Measurements from ENCODE around the gene NUDT22.

Gene NUDT22, protein sequence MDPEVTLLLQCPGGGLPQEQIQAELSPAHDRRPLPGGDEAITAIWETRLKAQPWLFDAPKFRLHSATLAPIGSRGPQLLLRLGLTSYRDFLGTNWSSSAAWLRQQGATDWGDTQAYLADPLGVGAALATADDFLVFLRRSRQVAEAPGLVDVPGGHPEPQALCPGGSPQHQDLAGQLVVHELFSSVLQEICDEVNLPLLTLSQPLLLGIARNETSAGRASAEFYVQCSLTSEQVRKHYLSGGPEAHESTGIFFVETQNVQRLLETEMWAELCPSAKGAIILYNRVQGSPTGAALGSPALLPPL

GRCh38 chr11:64225608-64226506 lies at the start of gene NUDT22, which contains the start of gene TRPT1:
TSS of gene NUDT22 (plus strand) at chr11:64226274. CDS start at chr11:64226653, 379 bp downstream.
TSS of gene TRPT1 (minus strand) at chr11:64226186. CDS start at chr11:64225860, 326 bp downstream.
- DNase-seq, result peak; percentile 83

- DNase-seq, result no peak
These were observed 49.3 kb upstream of the NUDT22 start for GRCh38 chr11:64176751-64177150.

DNA sequence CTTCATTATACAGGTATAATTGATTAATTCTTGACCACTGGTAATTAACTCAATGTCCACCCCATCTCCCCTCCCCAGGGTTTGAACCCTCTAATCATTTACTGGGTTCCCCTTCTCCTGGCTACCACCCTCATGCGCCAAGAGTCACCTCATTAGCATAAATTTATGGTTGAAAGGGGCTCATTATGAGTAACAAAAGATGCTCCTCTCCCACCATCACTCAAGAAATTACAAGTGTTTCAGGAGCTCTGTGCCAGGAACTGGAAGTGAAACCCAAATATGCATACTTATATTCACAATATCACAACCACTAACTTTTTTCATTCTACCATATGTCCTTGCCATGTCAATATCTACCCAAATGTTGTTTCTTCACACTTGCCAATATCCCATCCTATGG lies 47.9 kb upstream of the NUDT22 start:
- no peak for DNase-seq

DNA sequence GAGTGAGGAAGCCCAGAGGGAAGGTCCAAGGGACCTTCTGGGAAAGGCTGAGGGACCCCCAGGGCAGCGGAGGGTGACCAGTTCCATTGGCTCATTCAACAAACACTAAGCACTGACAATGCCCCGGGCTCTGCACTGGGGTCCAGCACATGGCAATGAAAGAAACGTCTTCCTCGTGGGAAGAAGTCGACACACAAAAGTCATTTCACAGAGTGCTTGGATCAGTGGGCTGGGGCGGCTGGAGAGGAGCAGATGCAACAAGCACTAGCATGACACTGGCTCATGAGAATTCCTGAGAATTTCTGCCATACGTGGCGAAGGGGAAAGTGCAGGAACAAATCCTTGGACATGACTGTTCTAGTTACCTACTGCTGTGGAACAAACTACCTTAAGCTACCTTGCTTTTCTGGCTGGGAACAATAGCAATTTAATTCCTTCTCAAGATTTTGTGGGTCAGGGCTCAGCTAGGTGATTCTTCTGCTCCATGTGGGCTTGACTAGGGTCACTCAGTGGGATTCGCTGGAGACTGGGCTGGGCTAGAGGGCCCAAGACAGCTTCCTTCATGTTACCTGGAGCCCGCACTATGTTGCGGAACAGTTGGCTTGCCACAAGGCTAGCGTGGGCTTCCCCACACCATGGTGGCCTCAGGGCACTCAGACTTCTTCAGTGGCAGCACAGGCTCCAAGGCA lies 47.0 kb upstream of the NUDT22 start:
- DNase-seq, result no peak

DNA sequence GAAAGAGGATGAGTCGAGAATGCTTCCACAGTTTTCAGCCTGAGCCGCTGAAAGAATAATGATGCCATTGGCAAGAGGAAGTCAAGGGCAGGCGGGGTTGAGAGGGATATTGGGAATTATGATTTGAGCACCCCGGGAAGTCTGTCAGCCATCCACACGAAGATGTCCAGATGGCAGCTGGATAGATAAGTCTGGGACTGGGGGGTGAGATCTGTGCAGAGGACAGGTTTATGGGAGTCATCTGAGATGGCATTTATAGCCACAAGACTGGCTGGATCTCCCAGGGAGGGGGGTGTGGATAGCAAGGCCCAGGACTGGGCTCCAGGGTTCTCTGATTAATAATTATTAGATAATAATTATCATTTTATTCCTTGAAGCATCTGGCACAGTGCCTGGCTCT lies 45.2 kb upstream of the NUDT22 start:
- DNase-seq, result no peak

GRCh38 chr11:64181506-64182411 lies 44.3 kb upstream of the NUDT22 start:
- peak; percentile 91 for DNase-seq

DNA sequence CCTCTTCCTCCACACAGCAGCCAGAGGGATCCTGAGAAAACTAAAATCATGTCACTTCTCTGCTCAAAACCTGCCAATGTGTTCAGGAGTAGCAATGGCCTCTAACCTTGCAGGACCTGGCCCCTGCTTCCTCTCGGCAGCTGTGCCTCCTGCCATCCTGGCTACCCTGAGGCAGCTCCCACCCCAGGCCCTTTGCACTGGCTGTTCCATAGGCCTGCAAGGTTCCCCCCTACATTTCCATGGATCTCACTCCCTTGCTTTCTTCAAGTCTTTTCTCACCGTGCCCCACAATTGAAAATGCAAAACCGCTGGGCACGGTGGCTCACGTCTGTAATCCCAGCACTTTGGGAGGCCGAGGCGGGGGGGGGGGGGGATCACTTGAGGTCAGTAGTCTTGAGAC lies 42.2 kb upstream of the NUDT22 start:
- DNase-seq, result no peak

GRCh38 chr11:64185175-64185692 lies 40.8 kb upstream of the NUDT22 start:
- DNase-seq, result peak; percentile 76

DNA sequence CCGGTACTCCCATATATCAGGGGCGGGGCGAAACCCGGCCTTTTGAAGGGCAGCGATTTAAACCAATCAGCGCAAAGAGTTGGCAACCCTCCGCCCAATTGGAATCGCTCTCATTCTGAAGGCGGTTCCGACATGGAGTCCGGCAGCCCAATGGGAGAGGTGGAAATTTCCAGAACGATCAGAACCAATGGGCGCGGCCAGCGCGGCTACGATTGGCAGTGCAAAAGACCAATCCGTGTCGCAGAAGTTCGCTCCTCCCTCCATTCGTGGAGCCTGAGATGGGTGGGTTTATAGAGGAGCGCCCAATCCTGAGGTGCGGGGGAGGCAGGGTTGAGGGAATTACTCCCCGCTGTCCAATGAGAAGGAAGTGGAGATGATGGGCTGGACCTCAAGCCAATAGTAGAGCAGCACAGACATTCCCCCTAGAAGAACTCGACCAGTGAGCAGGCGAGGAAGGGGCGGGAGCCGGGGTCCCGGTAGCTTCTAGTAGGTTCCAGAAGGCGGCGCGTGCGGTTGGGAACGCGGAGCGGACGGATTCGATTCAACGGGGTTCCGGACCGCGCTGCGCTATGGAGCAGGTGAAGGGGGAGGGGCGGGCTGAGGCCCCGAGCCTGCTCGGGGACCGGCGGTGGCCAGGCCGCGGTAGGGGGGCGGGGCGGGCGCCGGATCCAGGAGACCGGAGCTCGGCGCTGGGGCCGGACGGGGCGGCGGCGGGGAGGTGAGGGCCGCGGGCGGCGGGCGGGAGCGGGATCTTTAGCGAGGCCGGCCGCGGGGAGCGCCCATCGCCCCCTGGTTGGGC lies 40.2 kb upstream of the NUDT22 start, which contains the start of gene STIP1:
STIP1 (plus strand) TSS at position 479 of the 799 bp plus-strand sequence; CDS start at position 570, 91 bp downstream.
- DNase-seq, result peak; percentile 100

GRCh38 chr11:64186492-64187165 lies 39.4 kb upstream of the NUDT22 start:
- no peak for DNase-seq

DNA sequence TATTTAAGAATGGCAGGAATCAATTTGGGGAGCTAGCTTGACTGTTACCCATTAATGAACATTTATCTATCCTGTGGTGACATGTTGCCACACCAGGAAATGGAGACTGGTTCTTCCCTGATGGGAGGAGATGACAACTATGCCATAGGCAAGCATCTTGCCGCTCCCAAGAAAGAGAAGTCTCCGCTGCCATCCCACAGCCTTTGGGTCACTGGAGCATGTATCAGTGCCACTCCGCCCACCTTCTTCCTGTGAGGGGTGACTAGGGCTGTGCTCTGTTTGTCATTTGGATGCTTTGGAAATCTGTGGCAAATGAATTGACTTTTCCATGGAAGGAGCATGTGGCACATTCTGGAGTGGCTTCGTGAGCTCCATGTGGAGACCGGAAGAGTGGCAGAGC lies 33.6 kb upstream of the NUDT22 start:
- no peak for DNase-seq

- no peak for DNase-seq
These were observed 29.4 kb upstream of the NUDT22 start for GRCh38 chr11:64196626-64197025.

DNA sequence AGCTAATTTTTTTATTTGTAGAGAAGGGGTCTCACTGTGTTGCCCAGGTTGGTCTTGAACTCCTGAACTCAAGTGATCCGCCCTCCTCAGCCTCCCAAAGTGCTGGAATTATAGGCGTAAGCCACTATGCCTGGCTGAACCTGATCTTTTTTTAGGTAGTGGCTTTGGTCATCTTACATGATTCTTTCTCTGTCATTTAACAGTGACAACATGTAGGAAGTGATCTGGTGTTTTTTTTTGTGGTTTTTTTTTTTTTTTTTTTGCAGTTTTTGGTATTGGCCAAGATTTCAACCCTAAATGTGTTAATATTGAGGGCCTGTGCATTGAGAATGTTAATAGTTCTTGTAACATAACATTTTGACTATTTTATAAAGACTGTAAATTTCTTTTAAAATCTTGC lies 27.6 kb upstream of the NUDT22 start:
- no peak for DNase-seq

DNA sequence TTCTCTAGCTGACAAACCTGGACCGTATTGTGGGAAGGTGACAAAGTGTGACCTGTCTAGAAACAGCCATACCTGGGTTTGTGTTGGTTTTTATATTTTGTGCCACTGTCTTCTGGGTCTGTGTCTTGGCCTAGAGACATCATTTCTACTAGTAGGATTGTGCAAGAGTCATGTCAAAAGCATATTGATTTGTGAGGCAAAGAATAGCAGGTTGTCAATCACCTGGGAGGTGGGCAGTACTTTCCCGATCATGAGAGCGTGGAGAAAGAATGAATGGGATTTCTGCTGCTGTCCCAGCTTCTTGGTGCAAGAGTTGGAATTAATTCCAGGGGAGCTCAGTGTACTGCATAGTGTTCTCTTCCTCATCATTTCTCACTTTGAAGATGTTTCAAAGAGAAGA lies 24.5 kb upstream of the NUDT22 start:
- no peak for DNase-seq

DNA sequence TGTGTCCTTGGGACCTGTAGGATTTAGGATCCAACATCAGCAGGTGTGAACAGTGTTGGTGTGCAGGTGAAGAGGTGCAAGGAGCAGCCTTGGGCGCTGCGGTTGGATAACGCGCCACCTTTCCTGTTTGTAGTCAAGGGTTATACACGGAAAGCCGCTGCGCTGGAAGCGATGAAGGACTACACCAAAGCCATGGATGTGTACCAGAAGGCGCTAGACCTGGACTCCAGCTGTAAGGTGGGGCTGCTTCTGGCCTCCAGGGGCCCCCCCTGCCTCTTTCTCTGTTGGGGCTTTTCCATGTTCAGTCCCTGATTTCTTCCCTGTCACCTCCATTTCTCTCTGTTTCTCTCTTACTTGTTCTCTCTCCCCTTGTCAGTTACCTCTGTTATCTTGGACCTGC lies 23.1 kb upstream of the NUDT22 start:
- no peak for DNase-seq

- no peak for DNase-seq
These were observed 22.5 kb upstream of the NUDT22 start for GRCh38 chr11:64203421-64204079.

DNA sequence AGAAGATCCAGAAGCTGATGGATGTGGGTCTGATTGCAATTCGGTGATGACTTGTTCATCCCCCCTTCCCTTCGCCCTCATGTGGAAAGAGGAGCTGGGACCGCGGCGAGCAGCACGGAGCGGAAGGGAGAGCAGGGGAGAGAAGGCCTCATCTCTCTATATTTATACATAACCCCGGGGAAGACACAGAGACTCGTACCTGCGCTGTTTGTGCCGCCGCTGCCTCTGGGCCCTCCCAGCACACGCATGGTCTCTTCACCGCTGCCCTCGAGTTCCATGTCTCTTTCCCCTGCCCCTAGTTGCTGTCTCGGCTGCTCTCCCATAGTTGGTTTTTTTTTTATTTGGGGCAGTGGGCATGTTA lies 22.0 kb upstream of the NUDT22 start:
- DNase-seq, result no peak

- DNase-seq, result peak; percentile 93
These were observed 21.5 kb upstream of the NUDT22 start for GRCh38 chr11:64204464-64204989.

DNA sequence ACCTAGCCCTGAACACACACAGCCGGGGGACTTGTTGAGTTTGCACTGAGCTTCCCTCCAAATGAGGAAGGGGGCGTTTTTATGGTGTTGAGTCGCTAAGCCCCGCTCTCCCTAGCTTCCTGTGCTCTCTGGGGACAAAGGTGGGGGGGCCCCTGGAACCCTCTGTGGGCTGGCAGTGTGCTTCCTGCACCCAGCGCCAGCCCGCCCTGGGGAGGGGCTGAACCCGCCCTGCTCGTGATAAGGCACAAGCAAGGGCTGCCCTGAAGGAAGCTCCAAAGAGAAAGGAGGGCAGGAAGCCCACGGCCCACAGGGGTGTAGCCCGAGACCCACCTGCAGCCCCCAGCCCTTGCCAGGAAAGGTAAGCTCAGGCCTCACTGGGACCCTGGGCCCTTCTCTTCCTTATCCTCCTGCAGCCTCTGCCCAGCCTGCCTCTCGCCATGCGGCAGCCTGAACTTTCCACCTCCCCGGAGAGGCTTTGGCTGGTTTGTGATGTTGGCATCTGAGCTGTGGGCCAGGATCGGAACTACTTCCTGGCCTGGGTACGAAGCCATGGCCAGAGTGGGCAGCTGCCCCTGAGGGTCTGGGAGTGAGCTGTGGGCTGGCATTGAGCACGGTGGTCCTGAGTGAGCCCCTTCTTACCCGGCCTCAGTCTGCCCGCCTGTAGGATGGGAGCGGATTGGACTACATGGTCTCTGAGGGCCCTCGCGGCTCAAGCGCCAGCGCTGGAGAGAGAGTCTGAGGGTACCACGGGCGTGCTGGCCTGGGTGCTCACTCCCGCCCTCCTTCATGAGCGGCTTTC lies 19.4 kb upstream of the NUDT22 start, which contains the start of gene FERMT3:
FERMT3 (plus strand) TSS at position 265 of the 799 bp plus-strand sequence. CDS start 644 bp downstream, outside the sequence.
- DNase-seq, result no peak

Measured in fibroblast of upper back skin (primary cell).